Liver (tissue), 9 donors: Measurements from ENCODE around the gene GRIFIN. TPM values are rescaled to one million over a fixed set of nuclear protein-coding genes. Genes with fewer than 3 reads are reported as not detected.

Experiments used
- DNase-seq: peaks from one replicate; pipeline ENCODE4 v3.0.0-alpha.2; 2017; ENCODE audit warnings: low spot score
- H3K27ac ChIP-seq, 2 donors: one replicate each; pipeline ENCODE4 v1.7.0; 2013; ENCODE audit warnings: inconsistent platforms in 2 of 2, low read length in 2 of 2, control low read depth in 1 of 2, low read depth in 1 of 2, mild to moderate bottlenecking in 1 of 2
- H3K27me3 ChIP-seq, 4 donors: one replicate each; pipeline versions ENCODE4 v1.6.1 to v1.7.0; 2013; ENCODE audit warnings: low read length in 3 of 4, inconsistent platforms in 1 of 4, mild to moderate bottlenecking in 1 of 4, moderate library complexity in 1 of 4; ENCODE audit not compliant: control insufficient read depth in 4 of 4, insufficient read depth in 4 of 4
- H3K36me3 ChIP-seq, 4 donors: one replicate each; pipeline versions ENCODE4 v1.6.1 to v1.7.0; 2013; ENCODE audit warnings: low read length in 3 of 4, mild to moderate bottlenecking in 3 of 4, low read depth in 1 of 4, moderate library complexity in 1 of 4; ENCODE audit not compliant: control insufficient read depth in 4 of 4, insufficient read depth in 3 of 4
- H3K4me1 ChIP-seq, 4 donors: one replicate each; pipeline versions ENCODE4 v1.6.1 to v1.7.0; 2013; ENCODE audit warnings: low read length in 3 of 4, mild to moderate bottlenecking in 3 of 4, moderate library complexity in 1 of 4; ENCODE audit not compliant: control insufficient read depth in 4 of 4, insufficient read depth in 4 of 4
- H3K4me3 ChIP-seq, 3 donors: one replicate each; pipeline versions ENCODE4 v1.6.1 to v1.7.0; 2013; ENCODE audit warnings: low read length in 3 of 3, control low read depth in 1 of 3, low read depth in 1 of 3, mild to moderate bottlenecking in 1 of 3
- H3K9ac ChIP-seq, 2 donors: one replicate each; pipeline ENCODE4 v1.7.0; 2013; ENCODE audit warnings: low read length in 2 of 2, mild to moderate bottlenecking in 2 of 2, moderate library complexity in 2 of 2, control low read depth in 1 of 2, low read depth in 1 of 2
- H3K9me3 ChIP-seq, 4 donors: one replicate each; pipeline versions ENCODE4 v1.6.1 to v1.7.0; 2013; ENCODE audit warnings: low read length in 3 of 4; ENCODE audit not compliant: control insufficient read depth in 4 of 4
- EGR1 ChIP-seq, 2 donors: IDR thresholded peaks; 2 replicates each; pipeline ENCODE4 v1.6.1; 2016 to 2018; ENCODE audit warnings: antibody characterized with exemption in 2 of 2, low read depth in 2 of 2
- FOXA1 ChIP-seq: IDR thresholded peaks from 2 replicates; pipeline ENCODE4 v1.6.1; 2016; ENCODE audit warnings: antibody characterized with exemption
- FOXA2 ChIP-seq: IDR thresholded peaks from 2 replicates; pipeline ENCODE4 v1.6.1; 2016; ENCODE audit warnings: antibody characterized with exemption
- GABPA ChIP-seq, 2 donors: IDR thresholded peaks in 1 of 2; conservative IDR thresholded peaks in 1 of 2; 2 replicates each; pipeline ENCODE4 v1.6.1; 2016; ENCODE audit warnings: antibody characterized with exemption in 2 of 2, mild to moderate bottlenecking in 1 of 2, moderate library complexity in 1 of 2
- HNF4A ChIP-seq, 2 donors: conservative IDR thresholded peaks; 2 replicates each; pipeline ENCODE4 v1.6.1; 2016; ENCODE audit warnings: antibody characterized with exemption in 2 of 2, mild to moderate bottlenecking in 2 of 2
- HNF4G ChIP-seq: IDR thresholded peaks from 2 replicates; pipeline ENCODE4 v1.6.1; 2016; ENCODE audit warnings: antibody characterized with exemption
- JUND ChIP-seq, 2 donors: IDR thresholded peaks; 2 replicates each; pipeline ENCODE4 v1.6.1; 2016; ENCODE audit warnings: antibody characterized with exemption in 2 of 2
- RAD21 ChIP-seq, 2 donors: IDR thresholded peaks; 2 replicates each; pipeline ENCODE4 v1.6.1; 2016; ENCODE audit warnings: antibody characterized with exemption in 2 of 2, mild to moderate bottlenecking in 2 of 2
- RXRA ChIP-seq, 2 donors: IDR thresholded peaks; 2 replicates each; pipeline ENCODE4 v1.6.1; 2017 to 2018; ENCODE audit warnings: antibody characterized with exemption in 2 of 2, mild to moderate bottlenecking in 1 of 2
- SP1 ChIP-seq: IDR thresholded peaks from 2 replicates; pipeline ENCODE4 v1.6.1; 2018; ENCODE audit warnings: antibody characterized with exemption, mild to moderate bottlenecking
- TAF1 ChIP-seq: conservative IDR thresholded peaks from 2 replicates; pipeline ENCODE4 v1.6.1; 2016; ENCODE audit warnings: antibody characterized with exemption, mild to moderate bottlenecking
- YY1 ChIP-seq: IDR thresholded peaks from 2 replicates; pipeline ENCODE4 v1.6.1; 2016; ENCODE audit warnings: antibody characterized with exemption, mild to moderate bottlenecking
- WGBS: extraction: QIAGEN DNeasy Blood & Tissue Kit; methylation state at CpG from one replicate; pipeline ENCODE4 v1.1.7; 2013; 5-methylcytosine and 5-hydroxymethylcytosine counted together
- polyA plus RNA-seq, 2 donors: library from polyadenylated mRNA; stranded (reverse) in 1 of 2; unstranded in 1 of 2; fragments of 200-250 nt in 1 of 2; fragments of >200 nt in 1 of 2; fragmentation: Nextera tagmentation in 1 of 2; extraction: Ambion mirVana in 1 of 2; gene quantifications; one replicate each; pipeline versions ENCODE4 v1.2.1 to v1.2.3, GENCODE V29; 2013 to 2015
- total RNA-seq, 2 donors: library from RNA; depleted of rRNA; stranded (reverse); fragments of >200 nt; gene quantifications; one replicate each; pipeline ENCODE4 v1.2.3, GENCODE V29; 2014
- TF ChIP-seq, protein P1 (sequence below): IDR thresholded peaks from 2 replicates; pipeline ENCODE4 v1.6.1; 2016; ENCODE audit warnings: antibody characterized with exemption
- TF ChIP-seq, protein P2 (sequence below): IDR thresholded peaks from 2 replicates; pipeline ENCODE4 v1.6.1; 2016; ENCODE audit warnings: antibody characterized with exemption, mild to moderate bottlenecking
- TF ChIP-seq, protein P3 (sequence below): IDR thresholded peaks from 2 replicates; pipeline ENCODE4 v1.6.1; 2016; ENCODE audit warnings: antibody characterized with exemption
- TF ChIP-seq, protein P4 (sequence below): IDR thresholded peaks from 2 replicates; pipeline ENCODE4 v1.6.1; 2016; ENCODE audit warnings: antibody characterized with exemption
- TF ChIP-seq, protein P5 (sequence below): fragments of 150-350 bp; IDR thresholded peaks from 2 replicates; pipeline ENCODE4 v1.5.1; 2017; ENCODE audit warnings: improper control_type of control experiment, low read depth, low read length; ENCODE audit not compliant: missing input control
- donor health status: healthy.
- donor health status: healthy.
- donor health status: healthy.
- donor health status: healthy.
- donor health status: healthy.

GRIFIN gene
- total and polyA plus RNA-seq, 4 donors, result not detected

DNA sequence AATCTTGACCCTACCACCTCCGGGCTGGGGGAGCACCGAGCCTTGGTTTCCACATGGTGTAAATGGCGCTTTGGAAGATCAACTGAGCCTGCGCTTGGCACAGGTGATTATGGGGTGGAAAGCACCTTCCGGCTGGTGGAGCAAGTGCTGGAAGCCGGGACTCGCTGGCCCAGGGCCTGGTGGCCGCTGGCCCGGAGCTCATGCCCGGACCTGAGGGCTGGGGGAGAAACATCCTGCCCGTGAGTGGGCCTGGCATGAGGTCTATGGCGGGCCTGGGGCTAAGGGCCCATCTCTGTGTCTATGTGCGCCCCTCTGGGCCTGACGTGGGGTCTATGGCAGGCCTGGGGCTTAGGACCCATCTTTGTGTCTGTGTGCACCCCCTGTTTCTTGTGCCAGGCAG lies 29.2 kb upstream of the GRIFIN start:
- H3K4me3 ChIP-seq, result no peak overlapping the region
- no peak overlapping the region for H3K27ac ChIP-seq
- WGBS, result 90% methylated on average over 14 of the region's 14 CpGs
- peaks cover 0 to 11% (median 0%) of the 10 kb centered on the region in 4 donors for H3K4me1 ChIP-seq
- H3K27me3 ChIP-seq, result no peaks in the 10 kb centered on the region
- H3K36me3 ChIP-seq, result no peaks in the 10 kb centered on the region
- no peak for DNase-seq
- TF ChIP-seq, protein P1, sequence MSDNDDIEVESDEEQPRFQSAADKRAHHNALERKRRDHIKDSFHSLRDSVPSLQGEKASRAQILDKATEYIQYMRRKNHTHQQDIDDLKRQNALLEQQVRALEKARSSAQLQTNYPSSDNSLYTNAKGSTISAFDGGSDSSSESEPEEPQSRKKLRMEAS, result no peak
- TF ChIP-seq, protein P2, sequence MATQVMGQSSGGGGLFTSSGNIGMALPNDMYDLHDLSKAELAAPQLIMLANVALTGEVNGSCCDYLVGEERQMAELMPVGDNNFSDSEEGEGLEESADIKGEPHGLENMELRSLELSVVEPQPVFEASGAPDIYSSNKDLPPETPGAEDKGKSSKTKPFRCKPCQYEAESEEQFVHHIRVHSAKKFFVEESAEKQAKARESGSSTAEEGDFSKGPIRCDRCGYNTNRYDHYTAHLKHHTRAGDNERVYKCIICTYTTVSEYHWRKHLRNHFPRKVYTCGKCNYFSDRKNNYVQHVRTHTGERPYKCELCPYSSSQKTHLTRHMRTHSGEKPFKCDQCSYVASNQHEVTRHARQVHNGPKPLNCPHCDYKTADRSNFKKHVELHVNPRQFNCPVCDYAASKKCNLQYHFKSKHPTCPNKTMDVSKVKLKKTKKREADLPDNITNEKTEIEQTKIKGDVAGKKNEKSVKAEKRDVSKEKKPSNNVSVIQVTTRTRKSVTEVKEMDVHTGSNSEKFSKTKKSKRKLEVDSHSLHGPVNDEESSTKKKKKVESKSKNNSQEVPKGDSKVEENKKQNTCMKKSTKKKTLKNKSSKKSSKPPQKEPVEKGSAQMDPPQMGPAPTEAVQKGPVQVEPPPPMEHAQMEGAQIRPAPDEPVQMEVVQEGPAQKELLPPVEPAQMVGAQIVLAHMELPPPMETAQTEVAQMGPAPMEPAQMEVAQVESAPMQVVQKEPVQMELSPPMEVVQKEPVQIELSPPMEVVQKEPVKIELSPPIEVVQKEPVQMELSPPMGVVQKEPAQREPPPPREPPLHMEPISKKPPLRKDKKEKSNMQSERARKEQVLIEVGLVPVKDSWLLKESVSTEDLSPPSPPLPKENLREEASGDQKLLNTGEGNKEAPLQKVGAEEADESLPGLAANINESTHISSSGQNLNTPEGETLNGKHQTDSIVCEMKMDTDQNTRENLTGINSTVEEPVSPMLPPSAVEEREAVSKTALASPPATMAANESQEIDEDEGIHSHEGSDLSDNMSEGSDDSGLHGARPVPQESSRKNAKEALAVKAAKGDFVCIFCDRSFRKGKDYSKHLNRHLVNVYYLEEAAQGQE, result no peak
- TF ChIP-seq FOXA2, result no peak
- TF ChIP-seq HNF4A (conservative IDR thresholded peaks at IDR 0.05), result no peak
- TF ChIP-seq, protein P3, sequence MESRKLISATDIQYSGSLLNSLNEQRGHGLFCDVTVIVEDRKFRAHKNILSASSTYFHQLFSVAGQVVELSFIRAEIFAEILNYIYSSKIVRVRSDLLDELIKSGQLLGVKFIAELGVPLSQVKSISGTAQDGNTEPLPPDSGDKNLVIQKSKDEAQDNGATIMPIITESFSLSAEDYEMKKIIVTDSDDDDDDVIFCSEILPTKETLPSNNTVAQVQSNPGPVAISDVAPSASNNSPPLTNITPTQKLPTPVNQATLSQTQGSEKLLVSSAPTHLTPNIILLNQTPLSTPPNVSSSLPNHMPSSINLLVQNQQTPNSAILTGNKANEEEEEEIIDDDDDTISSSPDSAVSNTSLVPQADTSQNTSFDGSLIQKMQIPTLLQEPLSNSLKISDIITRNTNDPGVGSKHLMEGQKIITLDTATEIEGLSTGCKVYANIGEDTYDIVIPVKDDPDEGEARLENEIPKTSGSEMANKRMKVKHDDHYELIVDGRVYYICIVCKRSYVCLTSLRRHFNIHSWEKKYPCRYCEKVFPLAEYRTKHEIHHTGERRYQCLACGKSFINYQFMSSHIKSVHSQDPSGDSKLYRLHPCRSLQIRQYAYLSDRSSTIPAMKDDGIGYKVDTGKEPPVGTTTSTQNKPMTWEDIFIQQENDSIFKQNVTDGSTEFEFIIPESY, result no peak
- no peak for TF ChIP-seq SP1
- TF ChIP-seq RXRA (IDR thresholded peaks at IDR 0.05), result no peak
- no peak for TF ChIP-seq JUND (IDR thresholded peaks at IDR 0.05)
- TF ChIP-seq FOXA1, result no peak
- TF ChIP-seq GABPA (IDR thresholded peaks at IDR 0.05 in 1 of 2, conservative IDR thresholded peaks at IDR 0.05 in 1 of 2), result no peak
- no peak for TF ChIP-seq EGR1 (IDR thresholded peaks at IDR 0.05; ENCODE audit: low read depth in 2 of 2)
- TF ChIP-seq HNF4G, result no peak
- H3K9ac ChIP-seq, result no peak overlapping the region
- H3K9me3 ChIP-seq, result no peaks in the 10 kb centered on the region

DNA sequence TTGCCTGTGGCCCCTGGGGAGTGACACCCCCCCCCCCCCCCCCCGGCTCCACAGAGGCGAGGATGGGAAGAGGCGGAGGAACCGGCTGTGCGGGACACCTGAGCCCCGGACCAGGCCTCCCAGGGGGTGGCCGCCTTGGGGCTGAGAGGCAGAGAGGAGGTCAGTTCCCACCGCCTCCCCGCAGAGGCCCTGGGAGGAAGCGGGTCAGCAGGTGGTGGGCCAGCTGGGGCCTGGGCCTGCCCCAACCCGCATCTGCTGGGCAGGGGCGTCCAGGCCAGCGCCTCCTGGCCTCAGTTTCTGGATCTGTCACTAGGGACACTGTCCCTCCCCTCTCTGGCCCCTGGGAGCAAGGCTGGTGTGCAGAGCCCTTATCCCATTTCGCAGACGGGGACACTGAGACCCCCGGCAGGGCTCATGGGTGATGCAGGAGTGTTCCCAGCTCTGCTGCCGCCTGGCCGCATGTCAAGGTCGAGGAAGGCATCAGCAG lies 28.7 kb upstream of the GRIFIN start:
- WGBS, result 93% methylated on average over 19 of the region's 19 CpGs
- Histone ChIP-seq H3K27me3 (no peaks in the 10 kb centered on the region), H3K27ac (no peak overlapping the region), H3K4me1 (peaks cover 0 to 8% (median 0%) of the 10 kb centered on the region in 4 donors), H3K36me3 (no peaks in the 10 kb centered on the region), H3K4me3 (no peak overlapping the region), H3K9me3 (no peaks in the 10 kb centered on the region), H3K9ac (no peak overlapping the region)
- TF ChIP-seq FOXA1 (no peak), EGR1 (IDR thresholded peaks at IDR 0.05; ENCODE audit: low read depth in 2 of 2) (no peak), JUND (IDR thresholded peaks at IDR 0.05) (no peak), HNF4G (no peak), RXRA (IDR thresholded peaks at IDR 0.05) (no peak), YY1 (no peak), TAF1 (no peak), RAD21 (IDR thresholded peaks at IDR 0.05) (no peak), HNF4A (conservative IDR thresholded peaks at IDR 0.05) (no peak), GABPA (IDR thresholded peaks at IDR 0.05 in 1 of 2, conservative IDR thresholded peaks at IDR 0.05 in 1 of 2) (no peak), FOXA2 (no peak)
- TF ChIP-seq, protein P4, sequence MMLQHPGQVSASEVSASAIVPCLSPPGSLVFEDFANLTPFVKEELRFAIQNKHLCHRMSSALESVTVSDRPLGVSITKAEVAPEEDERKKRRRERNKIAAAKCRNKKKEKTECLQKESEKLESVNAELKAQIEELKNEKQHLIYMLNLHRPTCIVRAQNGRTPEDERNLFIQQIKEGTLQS, result no peak
- TF ChIP-seq, protein P1, result no peak
- TF ChIP-seq, protein P3, result no peak
- TF ChIP-seq, protein P5, sequence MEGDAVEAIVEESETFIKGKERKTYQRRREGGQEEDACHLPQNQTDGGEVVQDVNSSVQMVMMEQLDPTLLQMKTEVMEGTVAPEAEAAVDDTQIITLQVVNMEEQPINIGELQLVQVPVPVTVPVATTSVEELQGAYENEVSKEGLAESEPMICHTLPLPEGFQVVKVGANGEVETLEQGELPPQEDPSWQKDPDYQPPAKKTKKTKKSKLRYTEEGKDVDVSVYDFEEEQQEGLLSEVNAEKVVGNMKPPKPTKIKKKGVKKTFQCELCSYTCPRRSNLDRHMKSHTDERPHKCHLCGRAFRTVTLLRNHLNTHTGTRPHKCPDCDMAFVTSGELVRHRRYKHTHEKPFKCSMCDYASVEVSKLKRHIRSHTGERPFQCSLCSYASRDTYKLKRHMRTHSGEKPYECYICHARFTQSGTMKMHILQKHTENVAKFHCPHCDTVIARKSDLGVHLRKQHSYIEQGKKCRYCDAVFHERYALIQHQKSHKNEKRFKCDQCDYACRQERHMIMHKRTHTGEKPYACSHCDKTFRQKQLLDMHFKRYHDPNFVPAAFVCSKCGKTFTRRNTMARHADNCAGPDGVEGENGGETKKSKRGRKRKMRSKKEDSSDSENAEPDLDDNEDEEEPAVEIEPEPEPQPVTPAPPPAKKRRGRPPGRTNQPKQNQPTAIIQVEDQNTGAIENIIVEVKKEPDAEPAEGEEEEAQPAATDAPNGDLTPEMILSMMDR, result no peak
- TF ChIP-seq, protein P2, result no peak
- DNase-seq, result no peak
